Kidney epithelial cell (primary cell): ENCODE measurements around the gene PTPRT. TPM values are rescaled to one million over a fixed set of nuclear protein-coding genes. Genes with fewer than 3 reads are reported as not detected.

Experiments used
- DNase-seq: peaks from one replicate; pipeline ENCODE4 v3.0.0-alpha.2; 2010; ENCODE audit warnings: low read depth
- H3K27me3 ChIP-seq: 2 replicates; pipeline ENCODE4 v1.6.0; 2011; ENCODE audit warnings: low read length; ENCODE audit not compliant: control insufficient read depth, insufficient read depth
- H3K36me3 ChIP-seq: 2 replicates; pipeline ENCODE4 v1.5.1; 2011; ENCODE audit warnings: low read length; ENCODE audit not compliant: control insufficient read depth, insufficient read depth
- H3K4me3 ChIP-seq: 2 replicates; pipeline ENCODE4 v1.5.1; 2011; ENCODE audit warnings: low read depth, mild to moderate bottlenecking, control low read depth, low read length
- total RNA-seq: library from RNA; depleted of rRNA; stranded (reverse); fragments of >200 nt; gene quantifications from 2 replicates; pipeline ENCODE4 v1.2.3, GENCODE V29; 2015
- TF ChIP-seq, protein P1 (sequence below): IDR thresholded peaks from 2 replicates; pipeline ENCODE4 v1.5.1; 2011; ENCODE audit warnings: mild to moderate bottlenecking, moderate library complexity, low read length, control low read depth, inconsistent platforms; ENCODE audit not compliant: insufficient read depth, poor library complexity, severe bottlenecking

PTPRT gene
- total RNA-seq, 1 donor from 2014 or later, result 0.25 TPM

DNA sequence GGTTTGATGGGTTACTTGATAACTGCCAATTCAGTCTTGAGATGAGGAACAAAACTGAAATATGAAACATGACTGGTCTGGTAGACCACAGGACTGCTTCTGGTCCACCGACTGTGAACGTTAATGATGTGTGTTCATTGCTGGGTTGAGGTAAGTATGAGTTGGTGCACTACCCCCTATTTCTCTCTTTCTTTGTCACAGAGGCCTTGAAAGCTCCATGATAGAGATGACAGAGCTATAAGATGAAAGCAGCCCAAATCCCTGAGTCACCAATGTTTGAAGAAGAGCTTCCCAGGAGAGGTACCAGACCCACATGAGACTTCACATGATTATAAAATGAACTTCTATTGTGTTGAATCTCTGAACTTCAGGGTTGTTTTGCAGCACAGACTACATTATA, 555.5 kb downstream of the PTPRT start:
- no peaks in the 10 kb centered on the region for H3K36me3 ChIP-seq
- no peaks in the 10 kb centered on the region for H3K27me3 ChIP-seq
- TF ChIP-seq, protein P1, sequence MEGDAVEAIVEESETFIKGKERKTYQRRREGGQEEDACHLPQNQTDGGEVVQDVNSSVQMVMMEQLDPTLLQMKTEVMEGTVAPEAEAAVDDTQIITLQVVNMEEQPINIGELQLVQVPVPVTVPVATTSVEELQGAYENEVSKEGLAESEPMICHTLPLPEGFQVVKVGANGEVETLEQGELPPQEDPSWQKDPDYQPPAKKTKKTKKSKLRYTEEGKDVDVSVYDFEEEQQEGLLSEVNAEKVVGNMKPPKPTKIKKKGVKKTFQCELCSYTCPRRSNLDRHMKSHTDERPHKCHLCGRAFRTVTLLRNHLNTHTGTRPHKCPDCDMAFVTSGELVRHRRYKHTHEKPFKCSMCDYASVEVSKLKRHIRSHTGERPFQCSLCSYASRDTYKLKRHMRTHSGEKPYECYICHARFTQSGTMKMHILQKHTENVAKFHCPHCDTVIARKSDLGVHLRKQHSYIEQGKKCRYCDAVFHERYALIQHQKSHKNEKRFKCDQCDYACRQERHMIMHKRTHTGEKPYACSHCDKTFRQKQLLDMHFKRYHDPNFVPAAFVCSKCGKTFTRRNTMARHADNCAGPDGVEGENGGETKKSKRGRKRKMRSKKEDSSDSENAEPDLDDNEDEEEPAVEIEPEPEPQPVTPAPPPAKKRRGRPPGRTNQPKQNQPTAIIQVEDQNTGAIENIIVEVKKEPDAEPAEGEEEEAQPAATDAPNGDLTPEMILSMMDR, result no peak
- no peak overlapping the region for H3K4me3 ChIP-seq
- DNase-seq, result no peak

DNA sequence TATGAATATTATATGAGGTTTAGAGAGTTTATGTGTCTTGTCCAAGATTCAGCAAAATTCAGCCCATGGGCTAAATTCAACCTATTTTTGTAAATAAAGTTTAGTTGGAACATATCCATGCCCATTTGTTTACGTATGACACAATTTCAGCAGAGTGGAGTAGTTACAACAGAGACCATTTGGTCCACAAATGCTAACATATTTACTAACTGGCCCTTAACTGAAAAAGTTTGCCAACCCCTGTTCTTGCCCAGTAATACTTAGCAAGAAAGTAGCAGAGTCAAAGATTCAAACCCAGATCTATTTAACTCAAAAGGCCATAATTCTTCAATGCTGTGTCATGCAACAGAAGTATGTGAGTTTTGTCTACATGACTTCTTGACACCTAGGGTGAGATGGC, 561.0 kb downstream of the PTPRT start:
- Histone ChIP-seq H3K4me3 (no peak overlapping the region), H3K36me3 (no peaks in the 10 kb centered on the region), H3K27me3 (no peaks in the 10 kb centered on the region)
- no peak for DNase-seq
- TF ChIP-seq, protein P1, result no peak

DNA sequence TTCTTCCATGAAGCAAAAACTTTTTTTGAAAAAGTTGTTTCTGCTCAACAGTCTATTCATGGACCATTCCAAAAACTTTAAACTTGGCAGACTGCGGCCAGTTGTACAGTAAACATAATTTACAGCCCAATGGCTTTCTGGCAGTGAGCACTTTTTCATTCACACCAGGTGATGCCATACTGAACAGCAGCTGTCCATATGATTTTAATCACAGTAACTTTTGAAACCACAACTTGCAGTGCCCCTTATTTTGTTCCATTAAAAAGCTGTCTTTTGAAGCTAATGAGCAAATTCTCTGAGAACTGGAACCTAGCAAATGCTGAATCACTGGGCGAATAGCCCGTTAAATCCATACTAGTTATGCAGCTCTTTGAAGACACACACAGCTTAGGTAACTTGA, 576.6 kb downstream of the PTPRT start:
- TF ChIP-seq, protein P1, result no peak
- Histone ChIP-seq H3K4me3 (no peak overlapping the region), H3K27me3 (no peaks in the 10 kb centered on the region), H3K36me3 (no peaks in the 10 kb centered on the region)
- no peak for DNase-seq

DNA sequence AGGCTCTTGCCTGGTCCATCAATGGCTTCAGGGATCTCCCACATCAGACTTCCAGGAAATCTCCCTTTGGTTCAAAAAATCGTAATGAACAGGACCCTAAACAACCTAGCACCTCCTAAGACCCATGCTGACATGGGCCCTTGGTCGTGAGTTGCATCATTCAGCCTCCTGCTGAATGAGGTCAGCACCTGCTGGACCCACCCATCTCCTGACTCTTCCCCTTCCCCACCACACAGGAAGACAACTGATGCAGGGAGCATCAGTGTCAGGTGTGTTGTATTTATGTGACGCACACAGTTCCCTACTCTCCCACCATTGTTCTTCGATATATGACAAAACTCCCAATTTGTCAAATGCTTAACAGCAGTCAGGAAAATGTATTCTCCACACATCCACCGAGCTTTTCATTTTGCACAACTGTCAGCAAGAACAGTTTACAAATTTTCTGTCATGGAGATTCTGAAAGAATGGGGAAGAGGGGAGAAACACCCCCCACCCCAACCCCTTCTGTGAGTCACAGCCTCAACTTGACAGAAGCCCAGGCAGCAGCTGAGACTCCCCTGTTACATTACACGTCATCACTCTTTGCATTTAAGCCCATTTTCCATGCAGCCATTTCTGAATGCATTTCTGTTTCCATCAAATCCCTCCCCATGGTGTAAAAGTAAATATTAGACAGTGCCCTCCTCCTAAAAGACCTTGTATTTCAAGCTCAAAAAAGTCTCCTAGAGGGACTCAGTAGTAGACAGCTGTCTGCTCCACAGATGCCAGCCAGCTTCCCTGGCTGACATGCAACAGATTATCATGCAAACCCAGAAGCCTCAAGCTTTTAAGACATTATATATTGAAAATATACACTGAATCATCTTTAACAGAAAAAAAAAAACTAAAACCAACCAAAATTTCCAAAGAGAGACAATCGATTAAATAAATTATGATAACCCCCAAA, 577.5 kb downstream of the PTPRT start:
- DNase-seq, result no peak
- TF ChIP-seq, protein P1, result no peak
- no peak overlapping the region for H3K4me3 ChIP-seq
- no peaks in the 10 kb centered on the region for H3K27me3 ChIP-seq
- no peaks in the 10 kb centered on the region for H3K36me3 ChIP-seq

DNA sequence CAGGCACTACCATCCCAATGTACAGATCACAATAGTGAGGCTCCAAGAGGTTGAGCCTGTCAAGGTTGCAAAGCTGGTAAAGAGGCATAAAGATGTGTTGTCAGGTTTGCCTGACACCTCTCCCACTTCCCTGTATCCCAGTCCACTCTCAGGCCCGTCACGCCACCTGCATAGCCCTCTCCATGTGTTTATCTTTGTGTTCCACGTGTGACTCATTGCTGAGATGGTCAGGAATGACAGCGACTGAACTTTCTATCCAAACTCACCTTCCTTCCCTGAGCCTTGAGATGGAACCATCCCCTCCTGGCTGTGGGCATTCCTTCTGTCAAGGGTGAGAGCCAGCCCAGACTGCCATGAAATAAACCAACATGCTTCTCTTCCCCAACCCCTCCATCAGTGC, 578.3 kb downstream of the PTPRT start:
- TF ChIP-seq, protein P1, result no peak
- DNase-seq, result no peak

DNA sequence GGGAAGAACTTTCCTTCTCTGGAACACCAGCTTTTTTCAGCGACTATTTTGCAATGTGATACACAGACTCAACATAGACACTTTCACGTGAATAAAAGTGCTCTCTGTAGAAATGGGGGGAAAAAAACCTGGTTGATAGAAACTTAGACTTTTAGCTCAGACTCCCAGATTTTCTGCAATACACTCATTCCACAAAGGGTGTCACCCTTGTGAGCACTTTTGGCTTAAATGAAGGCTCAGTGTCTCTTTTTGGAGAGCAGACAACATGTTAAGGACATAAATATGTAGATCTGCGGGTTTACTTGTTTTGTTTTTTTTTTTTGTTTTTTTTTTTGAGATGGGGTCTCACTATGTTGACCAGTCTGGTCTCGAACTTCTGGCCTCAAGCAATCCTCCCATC, 579.6 kb downstream of the PTPRT start:
- TF ChIP-seq, protein P1, result no peak
- Histone ChIP-seq H3K4me3 (no peak overlapping the region), H3K36me3 (no peaks in the 10 kb centered on the region), H3K27me3 (no peaks in the 10 kb centered on the region)
- no peak for DNase-seq

More for the DNA sequence above, 578.3 kb downstream of the PTPRT start:
- Histone ChIP-seq H3K27me3 (no peaks in the 10 kb centered on the region), H3K4me3 (no peak overlapping the region), H3K36me3 (no peaks in the 10 kb centered on the region)
